ENCODE measurements around the gene FIG4. TPM values are rescaled to one million over a fixed set of nuclear protein-coding genes. Genes with fewer than 3 reads are reported as not detected.

FIG4 gene
- total RNA-seq, 1 experiment from 2014 or later = 19.0 TPM

Other genes with a start within 250 kb of the FIG4 start
- gene MICAL1, start 235.5 kb upstream of the FIG4 start, total RNA-seq (2014; rRNA removed; shearing (Covaris generic)) = 45.1 and 56.9 TPM in 2 replicates
- gene ZBTB24, start 208.1 kb upstream of the FIG4 start, total RNA-seq (2014; rRNA removed; shearing (Covaris generic)) = 17.8 and 18.1 TPM in 2 replicates
- 1.2 and 1.5 TPM in 2 replicates for gene AK9, start 94 bp upstream of the FIG4 start, total RNA-seq (2014; rRNA removed; shearing (Covaris generic))

All from H7 (cell line).